Stimulated activated CD4-positive, alpha-beta T cell treated with anti-CD3 and anti-CD28 coated beads, Interleukin-2, amount 100 ng/mL, for 24 hours (primary cell): ENCODE data around the gene CAMSAP2.

Experiments used
- DNase-seq, 2 donors: peaks; one replicate each; pipeline ENCODE4 v3.0.0-alpha.2; 2020

The CAMSAP2 gene

DNA sequence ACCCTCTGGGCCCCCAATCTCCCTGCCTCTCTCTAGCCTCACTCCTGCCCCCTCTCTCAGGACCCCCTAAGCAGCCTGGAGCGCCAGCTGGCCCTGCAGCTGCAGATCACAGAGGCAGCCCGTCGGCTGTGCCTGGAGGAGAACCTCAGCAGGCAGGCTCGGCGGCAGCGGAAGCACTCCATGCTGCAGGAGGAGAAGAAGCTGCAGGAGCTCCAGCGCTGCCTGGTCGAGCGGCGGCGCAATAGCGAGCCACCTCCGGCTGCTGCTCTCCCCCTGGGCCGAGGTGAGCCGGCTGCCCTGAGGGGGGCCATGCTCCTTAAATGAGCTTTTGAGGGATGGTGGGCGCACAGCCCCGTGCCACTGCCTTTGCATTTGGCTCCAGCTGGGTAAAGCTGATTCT, 162.2 kb downstream of the CAMSAP2 start:
- DNase-seq = no peak

DNA sequence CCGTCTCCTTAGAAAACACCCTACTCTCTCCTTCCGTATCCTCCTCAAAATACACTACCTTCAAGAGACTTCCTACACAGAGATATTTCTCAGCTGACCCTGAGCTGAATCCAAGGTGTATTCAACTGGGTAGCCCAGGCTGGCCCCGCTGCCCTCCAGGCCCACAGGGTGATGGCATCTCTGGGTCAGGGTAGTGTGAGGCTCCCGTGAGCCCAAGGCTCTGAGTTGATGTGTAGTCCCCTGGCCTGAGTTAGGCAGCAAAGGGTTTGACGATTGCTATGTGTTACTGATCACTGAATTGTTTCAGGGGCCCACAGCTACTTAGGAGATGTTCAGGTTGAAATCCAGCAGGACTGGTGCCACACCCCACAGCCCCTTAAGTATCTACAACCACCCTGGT, 162.7 kb downstream of the CAMSAP2 start:
- DNase-seq = no peak

DNA sequence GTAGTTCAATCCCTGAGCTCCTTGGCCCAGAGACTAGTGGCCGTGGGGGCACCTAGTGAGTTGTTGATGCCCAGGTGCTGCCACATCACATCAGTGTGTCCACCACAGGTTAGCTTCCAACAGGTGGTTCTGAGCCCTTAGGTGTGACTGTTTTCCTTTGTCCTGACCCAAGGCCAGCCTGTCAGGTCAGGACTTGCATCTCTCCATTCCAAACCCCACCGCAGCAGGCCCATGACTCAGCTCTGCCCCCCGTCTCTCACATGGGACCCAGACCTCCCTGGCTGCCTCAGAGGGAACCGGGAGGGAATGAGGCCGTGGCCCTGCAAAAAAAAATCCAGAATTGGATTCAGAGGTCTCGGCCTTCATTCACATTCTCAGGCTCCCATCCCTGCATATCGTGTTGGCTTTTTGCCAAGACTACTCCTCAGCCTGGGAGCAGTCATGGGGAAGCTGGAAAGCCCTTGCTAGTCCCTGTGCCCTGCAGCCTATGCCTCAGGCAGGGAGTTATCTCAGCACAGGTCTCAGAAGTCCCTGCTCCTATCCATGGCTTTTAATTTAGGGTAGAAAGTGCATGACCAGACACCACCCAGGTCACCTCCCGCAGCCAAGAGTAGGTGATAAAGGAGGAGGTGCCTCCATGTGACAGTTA, 163.2 kb downstream of the CAMSAP2 start:
- no peak for DNase-seq

DNA sequence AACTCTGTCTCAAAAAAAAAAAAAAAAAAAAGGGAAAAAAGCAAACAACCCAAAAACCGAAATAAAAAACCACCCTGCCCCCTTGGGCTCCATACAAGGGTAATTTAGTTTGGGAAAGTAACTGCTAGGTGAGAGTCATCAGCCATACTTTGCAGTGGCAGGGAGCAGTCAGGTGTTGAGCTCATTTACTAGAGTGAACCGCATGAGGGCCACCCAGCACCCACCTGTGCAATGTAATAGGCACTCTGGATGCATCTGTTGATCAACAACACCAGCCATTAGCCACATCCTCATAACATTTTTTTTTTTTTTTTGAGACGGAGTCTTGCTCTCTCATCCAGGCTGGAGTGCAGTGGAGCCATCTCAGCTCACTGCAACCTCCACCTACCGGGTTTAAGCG, 165.1 kb downstream of the CAMSAP2 start:
- no peak for DNase-seq

DNA sequence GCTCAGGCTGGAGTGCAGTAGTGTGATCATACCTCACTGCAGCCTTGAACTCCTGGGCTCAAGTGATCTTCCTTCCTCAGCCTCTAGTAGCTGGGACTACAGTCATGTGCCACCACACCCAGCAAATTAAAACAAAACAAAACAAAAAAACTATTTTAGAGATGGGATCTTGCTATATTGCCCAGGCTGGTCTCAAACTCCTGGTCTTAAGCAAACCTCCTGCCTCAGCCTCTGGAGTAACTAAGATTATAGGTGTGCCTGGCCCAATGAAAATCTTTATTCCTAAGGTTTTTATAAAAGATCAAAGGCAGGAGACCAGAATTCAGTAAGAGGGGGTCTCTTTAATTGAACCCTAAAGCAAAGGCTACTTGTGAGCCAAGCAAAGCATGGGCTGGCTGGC, 166.1 kb downstream of the CAMSAP2 start:
- no peak for DNase-seq

DNA sequence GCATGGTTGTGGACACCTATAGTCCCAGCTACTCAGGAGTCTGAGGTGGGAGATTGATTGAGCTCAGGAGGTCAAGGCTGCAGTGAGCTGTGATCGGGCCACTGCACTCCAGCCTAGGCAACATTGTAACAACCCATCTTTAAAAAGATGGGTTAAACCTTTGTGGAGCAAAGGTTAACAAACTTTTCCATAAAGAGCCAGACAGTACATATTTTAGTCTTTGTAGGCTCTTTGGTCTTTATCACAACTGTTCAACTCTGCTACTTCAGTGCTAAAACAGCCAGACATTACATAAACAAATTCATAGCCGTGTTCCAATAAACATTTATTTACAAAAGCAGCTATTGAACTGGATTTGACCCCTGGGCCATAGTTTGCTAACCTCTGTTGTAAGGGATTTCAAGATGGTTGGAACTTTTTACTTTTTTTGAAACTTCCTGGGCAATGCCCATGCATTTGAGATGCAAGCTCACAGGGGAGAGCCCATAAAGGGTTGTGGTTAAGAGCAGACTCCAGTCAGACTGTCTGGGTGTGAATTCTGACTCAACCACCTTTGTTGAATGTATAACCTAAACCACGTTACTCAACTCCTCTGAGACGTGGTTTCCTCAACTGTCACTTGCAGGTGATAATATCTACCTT, 166.8 kb downstream of the CAMSAP2 start:
- DNase-seq = peak; percentile 28 to 49

DNA sequence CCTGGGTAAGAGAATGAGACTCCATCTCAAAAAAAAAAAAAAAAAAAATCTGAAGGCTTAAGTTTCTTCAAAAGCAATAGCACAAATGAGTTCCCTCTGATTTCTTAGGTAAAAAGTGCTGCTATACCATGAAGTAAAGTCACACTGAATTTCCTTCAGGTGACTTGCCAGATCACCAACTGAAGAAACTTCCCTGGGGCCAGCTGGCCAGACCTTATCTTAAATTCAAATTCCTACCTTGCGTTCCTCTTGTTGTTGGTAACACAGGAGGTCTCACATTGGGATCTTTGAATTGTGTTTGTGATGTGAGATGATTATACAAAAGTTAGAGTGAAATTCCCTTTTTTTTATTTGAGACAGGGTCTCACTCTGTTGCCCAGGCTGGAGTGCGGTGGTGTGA, 167.8 kb downstream of the CAMSAP2 start:
- DNase-seq = no peak

DNA sequence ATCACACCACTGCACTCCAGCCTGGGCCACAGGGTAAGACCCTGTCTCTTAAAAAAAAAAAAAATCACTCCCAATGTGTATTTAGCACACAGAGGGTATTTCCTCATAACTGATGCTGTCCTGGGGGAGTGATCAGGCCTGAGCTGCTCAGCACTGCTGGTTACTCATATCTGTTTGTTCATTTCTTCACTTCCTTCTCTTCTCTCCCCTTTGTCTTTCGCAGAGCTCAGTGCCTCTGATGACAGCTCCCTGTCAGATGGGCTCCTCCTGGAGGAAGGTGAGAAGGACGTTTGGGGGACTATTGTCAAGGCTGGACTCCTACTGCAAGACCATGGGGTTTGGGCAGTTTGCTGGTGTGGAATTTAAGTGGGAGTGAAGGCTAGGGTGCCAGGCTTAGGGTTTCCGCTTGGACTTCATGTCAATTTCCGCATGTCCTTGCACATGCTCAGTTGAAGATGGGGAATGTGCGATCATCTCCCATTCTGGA, 169.0 kb downstream of the CAMSAP2 start:
- no peak for DNase-seq

DNA sequence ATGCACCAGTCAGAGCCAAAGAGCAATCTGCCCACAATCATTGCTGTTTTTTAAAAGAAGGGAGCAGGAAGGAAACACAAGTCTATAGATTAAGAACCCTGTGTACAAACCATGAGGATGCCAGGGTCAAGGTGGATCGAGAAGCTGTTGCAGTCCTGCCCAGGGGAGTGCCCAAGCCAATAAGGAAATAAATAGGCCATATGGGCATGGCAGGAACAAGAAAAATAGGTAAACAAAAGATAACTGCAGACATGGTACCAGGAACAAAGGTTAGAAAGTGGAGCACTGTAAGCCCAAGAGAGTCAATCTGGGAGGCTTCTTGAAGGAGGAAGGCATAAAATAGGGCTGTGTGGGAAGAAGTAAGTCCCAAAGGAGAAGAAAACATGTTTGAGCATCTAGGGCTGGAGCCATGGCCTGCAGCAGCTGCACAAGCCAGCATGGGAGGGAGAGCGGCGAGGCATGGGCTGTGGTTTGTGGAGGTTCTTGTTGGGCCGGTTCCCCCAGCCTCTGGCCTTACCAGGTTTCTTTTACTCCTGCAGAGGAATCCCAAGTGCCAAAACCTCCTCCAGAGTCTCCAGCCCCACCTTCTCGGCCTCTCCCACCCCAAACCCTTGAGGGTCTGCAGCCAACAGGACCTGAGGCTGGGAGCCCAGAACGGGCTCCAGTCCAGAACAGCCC, 169.6 kb downstream of the CAMSAP2 start:
- DNase-seq = no peak

DNA sequence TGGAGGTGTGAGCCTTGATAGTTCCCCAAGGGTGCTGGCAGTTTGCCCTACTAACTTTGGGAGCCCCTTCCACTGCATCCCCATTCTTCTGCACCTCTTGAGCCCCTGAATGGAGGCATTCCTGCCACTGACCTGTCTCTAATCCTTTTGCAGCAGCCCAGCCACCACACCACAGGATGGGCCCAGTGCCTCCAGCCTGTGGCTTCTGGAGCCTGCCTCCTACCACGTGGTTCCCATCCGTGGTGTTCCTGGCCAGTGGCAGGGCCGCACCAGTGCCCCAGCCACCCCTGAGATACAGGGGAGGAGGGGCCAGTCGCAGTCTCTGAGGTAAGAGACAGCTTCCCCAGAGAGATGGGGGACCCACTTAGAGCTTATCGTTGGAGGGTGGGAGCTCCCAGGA, 170.4 kb downstream of the CAMSAP2 start:
- DNase-seq = no peak

DNA sequence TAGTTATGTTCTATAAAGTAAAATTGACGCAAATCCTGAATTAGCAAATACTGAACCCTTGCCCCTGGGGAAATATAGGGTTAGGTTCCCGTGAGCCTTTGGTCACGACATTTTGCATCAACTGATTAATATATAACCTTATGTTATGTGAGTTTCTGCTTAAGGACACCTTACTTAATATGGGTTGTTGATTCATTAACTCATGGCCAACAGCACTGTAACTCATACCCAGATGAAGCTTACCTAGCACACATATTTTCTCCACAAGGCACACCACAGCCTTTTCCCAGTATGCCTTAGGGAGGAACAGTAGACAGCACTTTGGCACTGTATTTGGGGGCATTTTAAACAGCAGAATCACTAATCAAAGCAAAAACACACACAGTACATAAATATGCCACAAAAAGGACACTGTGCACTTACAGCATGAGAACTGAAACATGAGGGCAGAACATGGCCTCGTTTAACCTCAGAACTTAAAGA, 171.1 kb downstream of the CAMSAP2 start:
- DNase-seq = no peak
